NCI-H345 treated with DMSO at 0.1 percent for 48 hours (cell line): ENCODE data around the gene NDE1.
"Not testable (repeated sequence)": the region's sequence is repeated elsewhere in the genome, so short reads cannot be mapped to it uniquely, and the experiment has no call there.

Source experiments
- DNase-seq: peaks from one replicate; lab custom pipeline; 2025; ENCODE audit not compliant: unreplicated experiment; lab: John Stamatoyannopoulos, UW

NDE1 gene

DNA sequence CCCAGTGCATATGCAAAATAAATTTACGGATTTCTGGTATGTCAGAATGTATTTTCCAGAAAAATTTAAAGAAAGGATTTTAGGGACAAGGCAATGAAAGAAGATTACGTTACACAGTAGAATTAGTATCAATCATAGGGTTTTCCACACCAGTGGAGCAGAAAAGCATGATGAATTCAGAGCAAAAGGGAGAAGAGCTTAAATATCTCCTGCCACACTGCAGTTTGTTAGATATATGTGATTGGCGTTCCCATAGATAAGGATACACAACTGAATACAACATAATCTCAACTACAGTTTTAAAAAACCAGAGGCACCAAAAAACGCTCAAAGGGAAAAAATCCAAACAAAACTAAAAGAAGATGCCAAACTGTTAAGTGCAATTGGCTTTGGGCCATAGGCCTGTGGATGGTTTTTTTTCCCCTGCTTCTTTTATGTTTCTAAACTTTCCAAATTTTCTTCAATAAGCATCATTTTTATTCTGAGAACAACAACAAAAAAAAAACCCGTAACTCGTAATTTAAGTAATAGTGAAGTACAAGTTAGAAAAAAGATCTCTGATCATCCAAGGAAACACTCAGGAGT lies 29.3 kb upstream of the NDE1 start:
- DNase-seq: no peak

DNA sequence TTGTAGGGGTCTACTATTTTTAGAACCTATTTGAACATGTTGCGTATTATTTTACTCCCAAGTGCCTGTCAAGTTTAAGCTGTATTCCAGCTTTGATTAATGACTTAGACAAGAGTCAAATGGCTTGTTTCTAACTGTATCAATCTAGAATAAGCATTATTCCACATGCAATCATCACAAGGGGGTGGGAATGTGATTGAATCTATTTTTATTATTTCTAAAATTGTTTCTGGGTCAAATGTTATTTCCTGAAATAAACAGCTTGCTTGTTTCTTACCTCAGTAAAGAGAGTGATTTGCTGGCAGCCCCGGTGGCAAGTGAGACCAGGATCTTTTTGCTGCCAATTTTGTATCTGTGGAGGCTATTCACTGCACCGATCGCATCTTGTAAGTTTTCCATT lies 28.6 kb upstream of the NDE1 start:
- no peak for DNase-seq

DNA sequence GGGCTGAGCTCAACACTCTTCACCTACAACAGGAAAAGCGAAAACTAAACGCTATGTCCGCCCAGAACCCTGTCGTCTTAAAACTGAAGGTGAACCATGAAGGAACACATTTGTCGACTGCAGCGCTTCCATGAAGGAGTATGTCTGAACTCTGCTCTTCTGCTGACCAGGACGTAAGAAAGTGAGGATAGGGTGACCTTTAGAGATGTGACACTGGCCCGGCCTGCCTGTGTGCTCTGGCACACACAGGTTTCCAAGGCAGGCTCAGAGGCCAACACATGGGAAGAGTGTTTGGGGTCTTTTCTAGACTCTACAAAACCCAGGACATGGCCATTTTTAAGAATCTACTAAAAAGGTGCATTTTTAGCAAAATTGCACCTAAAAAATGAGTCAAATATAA lies 28.2 kb upstream of the NDE1 start:
- DNase-seq: no peak

DNA sequence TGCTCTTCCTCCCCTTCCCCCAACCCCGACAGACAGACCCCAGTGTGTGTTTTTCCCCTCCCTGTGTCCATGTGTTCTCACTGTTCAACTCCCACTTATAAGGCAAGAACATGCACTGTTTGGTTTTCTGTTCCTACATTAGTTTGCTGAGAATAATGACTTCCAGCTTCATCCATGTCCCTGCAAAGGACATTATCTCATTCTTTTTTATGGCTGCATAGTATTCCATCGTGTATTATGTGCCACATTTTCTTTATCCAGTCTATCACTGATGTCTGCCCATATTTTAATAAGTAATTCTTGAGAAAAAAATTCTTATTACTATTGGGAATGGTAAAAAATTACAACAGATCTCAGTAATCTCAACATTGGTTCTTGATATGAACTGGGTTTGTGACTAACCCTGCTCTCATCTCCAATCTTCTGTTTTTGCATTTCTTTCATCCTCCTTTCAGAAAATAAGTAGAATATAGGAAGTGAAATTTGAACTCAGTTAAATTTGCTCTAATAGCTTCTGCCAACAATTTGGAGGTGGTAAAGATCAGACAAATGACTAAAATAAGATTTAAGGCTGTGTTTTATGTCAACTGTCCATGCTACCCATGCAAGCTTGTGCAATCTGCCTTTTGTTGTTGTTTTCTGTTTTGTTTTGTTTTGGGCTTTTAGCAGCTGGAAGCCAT lies 18.2 kb upstream of the NDE1 start:
- DNase-seq: no peak

DNA sequence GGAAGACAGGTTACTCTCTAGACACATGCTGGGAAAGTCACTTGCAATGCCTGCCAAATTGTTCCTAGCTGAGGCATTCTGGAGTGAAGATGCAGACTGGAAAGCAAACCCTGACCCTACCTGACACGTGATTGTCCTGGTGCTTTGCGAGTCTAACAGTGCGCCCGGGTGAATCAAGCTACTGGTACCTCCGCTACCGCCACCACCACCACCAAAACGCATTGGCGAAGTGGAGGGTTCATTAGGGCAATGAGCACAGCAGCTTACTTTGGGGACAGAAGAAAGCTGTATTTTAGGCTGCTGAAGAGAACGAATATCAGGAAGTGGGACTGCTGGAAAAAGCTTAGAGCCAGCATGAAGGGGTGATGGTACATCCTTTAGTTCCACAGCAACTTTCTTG lies 14.1 kb upstream of the NDE1 start:
- no peak for DNase-seq

DNA sequence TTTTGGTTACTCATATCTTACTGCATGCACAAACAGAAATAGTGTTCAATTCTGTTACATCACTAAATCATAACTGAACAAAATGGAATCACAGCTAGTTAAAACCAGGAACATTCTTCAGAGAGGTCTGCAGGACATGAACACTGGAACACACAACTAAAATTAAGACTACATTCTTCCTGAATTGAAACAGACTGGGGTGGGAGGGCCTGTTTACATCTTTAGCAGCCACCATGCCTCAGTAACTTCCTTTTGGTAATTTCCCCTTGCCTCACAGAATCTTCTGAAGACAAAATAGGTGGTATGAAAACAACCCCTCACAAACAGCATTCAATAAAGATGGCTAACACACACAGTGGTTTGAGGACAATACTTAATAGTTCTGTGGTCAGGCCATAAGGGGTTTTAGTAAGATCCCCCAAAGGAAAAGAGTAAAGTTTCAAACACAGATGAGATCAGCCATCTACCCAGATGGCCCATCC lies 13.6 kb upstream of the NDE1 start:
- DNase-seq: no peak

DNA sequence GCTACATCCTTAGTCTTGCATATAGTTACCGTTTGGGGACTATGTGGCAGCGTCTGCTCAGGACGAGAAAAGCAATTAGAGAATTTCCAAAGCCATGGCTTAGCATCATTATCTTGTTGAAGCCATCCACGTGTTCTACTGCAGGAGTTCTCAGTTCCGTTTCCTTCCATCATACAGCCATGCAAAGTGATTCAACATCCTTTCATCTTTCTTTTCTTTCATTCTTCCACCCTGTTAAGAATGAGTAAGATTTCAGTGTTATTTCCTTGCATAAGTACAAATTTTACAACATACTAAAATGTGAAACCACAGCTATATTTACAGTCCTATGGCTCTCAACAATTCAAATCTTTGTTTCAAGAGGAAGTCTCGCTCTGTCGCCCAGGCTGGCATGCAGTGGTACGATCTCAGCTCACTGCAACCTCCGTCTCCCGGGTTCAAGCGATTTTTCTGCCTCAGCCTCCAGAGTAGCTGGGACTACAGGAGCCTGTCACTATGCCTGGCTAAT lies 10.9 kb upstream of the NDE1 start:
- DNase-seq: no peak

DNA sequence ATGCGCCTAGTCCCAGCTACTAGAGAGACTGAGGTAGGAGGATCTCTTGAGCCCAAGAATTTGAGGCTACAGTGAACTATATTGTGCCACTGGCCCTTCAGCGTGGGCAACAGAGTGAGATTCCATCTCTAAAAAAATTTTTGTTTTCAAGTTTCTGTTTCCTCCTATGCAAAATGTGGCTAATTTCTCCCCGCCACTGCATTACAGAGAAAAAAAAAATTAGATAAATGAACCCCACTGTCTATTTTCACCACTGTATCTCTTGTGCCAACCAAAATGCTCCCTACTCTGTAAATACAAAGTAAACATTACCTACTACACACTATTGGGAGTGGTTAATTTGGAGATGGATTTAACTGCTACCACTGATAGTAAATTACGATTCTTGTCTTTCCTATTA lies 9.1 kb upstream of the NDE1 start:
- DNase-seq: no peak

DNA sequence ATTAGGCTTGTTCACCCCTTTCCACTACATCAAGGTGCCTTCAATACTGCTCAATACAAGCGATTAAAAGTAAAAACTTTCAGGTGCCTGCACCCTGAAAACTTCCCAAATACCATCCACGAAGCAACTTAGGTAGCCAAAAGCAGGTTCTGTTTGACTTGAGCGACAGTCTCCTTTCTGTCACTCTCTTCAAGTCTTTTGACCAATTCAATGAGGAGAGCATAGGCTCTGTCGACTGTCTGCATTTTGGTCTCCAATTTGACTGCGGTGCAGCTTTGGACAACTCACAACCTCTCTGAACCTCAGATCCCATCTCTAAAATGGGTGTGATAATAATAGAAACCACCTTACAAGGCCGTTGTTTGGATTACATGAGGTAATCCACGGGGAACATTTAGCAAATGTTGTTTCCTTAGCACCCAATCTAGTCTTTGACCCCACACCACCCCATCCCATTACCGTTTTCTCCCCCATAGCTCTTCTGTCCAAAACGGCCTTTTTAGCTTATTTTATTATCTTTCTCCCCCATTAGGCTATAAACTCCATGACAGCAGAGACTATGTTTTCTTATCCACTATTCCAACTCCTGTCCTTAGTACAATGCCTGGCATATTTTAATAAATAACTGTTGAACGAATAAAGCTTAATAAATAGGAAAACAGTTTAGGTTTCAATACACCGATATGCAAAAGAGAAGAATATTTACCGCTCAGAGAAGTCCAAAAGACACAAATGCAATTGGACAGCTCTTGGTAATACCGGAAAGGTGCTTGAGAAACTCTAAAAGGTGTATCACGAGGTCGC lies 8.1 kb upstream of the NDE1 start:
- no peak for DNase-seq

DNA sequence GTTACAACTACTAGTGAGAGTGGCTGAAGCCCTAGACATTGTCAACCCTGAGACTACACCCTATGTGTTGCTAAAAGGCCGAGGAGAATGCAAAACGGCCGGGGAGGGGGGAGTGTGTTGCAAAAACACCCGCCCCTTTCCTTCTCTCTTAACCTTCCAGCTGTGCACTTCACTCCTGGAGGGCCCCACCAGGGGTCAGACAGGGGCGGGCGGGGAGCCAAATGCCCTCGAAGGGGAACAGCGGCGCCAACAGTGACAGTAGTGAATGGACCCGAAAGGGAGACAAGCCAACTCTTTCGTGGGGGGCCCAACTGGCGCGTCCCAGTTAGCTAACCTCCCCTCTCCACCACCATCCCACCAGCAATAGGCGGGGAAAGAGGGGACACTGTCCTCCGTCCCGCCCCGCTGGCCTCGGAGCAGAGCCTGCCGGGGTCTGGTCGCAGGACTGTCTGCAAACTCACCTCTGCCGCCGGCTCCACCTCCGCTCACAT lies 7.4 kb upstream of the NDE1 start:
- DNase-seq: peak; percentile 68

DNA sequence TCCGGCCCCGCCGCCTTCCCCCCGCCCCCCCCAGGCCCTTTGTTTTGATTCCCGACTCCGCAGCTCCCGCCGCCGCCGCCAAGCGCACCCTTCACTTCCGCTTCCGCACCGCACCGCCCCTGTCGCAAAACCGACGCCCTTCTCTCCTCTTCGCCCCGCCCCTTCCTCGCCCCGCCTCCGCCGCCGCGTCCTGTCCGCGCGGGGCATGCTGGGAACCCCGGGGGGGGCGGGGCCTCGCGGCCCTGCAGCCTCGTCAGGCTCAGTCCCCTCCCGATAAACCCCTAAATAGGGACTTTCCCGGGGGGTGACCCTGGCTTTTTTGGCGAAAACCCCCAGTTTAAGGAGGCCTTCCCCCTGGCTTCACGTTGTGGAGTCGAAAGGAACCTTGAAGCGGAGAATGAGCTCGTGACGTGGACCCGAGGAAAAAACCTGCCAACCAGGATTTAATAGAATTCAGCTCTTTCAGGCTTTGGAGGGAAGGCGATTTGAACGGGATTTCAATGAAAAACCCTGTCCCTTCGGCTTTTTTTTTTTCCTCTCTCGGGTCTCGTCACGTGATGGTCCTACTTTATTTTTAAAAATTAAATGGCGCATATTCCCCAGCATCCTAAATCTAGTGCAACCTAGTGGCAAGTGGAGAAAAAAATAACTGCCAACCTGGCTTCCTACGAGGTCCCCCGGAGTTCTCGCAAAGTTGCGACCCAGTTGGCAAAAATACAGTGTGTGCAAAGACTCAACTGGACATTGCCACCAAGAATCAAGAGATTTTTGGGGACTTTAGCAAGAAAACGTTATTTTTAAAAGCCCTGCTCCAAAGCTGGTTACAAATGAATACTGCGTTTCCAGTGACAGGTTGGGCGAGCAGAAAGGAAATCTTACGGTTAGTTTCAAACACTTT lies 6.7 kb upstream of the NDE1 start, which contains the start of gene MARF1:
Gene MARF1, minus strand, starts transcription at position 107 of the 898 bp plus-strand sequence. CDS start 3,921 bp downstream, outside the sequence.
- DNase-seq: peak; percentile 83

DNA sequence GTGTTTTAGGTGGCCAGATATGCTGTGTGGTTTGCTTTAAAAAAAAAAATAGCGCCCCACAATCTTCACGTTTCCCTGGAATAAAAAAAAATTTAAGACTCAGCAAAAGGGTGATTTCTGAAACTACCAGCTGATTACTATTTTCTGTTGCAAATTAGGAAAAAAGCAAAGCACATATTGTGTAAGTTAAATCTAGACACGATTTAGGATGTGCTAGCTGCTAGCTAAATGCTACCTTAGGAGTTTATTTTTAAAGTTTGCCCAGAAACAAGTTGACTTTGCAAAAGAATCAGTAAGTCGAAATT lies 6.1 kb upstream of the NDE1 start:
- no peak for DNase-seq

DNA sequence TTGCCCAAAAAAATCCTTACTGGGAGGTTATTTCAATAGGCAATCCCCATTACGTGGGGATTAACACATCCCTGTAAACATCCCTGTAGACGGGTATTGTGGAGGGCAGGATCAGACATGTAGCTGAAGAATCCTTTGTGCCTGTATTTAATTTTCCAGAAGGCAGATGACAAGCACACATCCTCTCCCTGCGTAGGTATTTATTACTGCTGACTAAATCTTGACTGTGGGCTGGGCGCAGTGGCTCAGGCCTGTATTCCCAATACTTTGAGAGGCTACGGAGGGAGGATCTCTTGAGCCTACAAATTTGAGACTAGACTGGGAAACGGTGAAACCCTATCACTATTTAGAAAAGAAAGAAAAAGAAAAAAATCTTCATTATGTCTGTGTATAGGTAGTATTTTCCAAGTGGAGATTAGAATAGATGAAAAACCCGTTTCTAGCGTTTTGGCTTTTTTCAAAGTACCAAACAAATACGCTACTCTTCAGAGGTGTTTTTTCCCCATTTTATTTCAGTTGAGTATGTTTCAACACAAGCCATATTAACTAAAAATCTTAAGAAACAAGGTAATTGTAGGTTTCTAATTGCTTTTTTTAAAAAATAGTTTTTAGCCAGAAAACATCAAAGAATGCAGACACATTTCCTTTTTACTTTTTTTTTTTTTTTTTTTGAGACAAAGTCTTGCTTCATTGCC lies 5.6 kb upstream of the NDE1 start:
- DNase-seq: peak; percentile 84

DNA sequence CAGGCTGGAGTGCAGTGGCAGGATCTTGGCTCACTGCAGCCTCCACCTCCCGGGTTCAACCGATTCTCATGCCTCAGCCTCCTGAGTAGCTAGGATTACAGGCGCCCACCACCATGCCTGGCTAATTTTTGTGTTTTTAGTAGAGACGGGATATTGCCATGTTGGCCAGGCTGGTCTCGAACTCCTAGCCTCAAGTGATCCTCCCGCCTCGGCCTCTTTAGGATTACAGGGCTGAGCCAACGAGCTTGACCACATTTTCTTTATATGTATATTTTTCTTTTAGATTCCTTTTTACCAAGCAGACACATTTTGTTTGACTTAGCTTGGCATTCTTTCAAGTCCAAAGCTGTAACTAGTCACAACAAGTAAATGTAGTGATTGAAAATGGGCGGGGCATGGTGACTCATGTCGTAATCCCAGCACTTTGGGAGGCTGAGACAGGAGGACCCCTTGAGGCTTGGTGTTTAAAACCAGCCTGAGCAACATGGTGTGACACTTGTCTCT lies 5.0 kb upstream of the NDE1 start:
- DNase-seq: not testable (repeated sequence)

DNA sequence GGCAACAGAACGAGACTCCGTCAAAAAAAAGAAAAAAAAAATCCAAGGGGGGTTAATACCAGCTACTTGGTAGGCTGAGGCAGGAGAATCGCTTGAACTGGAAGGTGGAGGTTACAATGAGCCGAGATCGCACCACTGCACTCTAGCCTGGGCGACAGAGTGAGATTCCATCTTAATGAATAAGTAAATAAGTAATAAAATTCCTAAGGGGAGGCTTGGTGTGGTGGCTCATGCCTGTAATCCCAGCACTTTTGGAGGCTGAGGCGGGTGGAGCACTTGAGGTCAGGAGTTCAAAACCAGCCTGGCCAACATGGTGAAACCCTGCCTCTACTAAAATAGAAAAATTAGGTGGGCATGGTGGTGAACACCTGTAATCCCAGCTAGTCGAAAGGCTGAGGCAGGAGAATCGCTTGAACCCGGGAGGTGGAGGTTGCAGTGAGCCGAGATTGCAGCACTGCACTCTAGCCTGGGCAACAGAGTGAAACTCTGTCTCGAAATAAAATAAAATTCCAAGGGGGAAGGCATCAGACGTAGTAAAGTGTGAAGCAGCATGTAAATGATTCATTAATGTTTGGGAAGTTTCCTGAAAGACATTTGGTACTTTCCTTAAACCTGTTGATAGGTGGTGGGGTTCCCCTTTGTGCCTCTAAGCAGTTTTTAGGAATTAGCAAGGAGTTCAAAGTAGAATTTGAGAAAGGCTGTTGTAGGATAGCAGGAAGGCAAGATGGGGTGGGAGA lies 3.3 kb upstream of the NDE1 start:
- DNase-seq: not testable (repeated sequence)

DNA sequence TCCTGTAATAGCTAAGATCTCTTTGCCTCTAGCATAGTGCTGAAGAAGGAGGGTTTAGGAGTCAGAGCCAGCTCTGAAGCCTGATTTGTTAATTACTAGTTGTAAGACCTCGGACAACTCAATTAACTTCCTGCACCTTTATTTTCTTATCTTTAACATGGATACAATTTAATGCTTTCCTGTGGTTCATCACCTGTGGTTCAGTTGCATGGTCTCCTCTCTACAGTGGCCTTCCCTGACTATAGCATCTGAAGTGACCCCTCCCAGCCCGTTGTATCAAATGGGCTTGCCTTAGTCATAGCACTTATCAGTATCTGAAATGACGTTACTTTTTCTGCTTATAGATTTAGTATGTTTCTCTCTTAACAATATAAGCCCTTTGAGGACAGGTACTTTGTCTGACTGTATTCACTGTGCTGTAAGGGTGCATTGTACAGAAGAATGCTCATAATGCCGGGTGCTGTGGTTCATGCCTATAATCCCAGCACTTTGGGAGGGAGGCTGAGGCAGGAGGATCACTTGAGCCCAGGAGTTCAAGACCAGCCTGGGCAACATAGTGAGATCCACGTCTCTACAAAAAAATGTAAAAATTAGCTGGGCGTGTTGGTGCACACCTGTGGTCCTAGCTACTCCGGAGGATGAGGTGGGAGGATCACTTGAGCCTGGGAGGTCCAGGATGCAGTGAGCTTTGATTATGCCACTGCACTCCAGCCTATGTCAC lies 2.6 kb upstream of the NDE1 start:
- DNase-seq: no peak

DNA sequence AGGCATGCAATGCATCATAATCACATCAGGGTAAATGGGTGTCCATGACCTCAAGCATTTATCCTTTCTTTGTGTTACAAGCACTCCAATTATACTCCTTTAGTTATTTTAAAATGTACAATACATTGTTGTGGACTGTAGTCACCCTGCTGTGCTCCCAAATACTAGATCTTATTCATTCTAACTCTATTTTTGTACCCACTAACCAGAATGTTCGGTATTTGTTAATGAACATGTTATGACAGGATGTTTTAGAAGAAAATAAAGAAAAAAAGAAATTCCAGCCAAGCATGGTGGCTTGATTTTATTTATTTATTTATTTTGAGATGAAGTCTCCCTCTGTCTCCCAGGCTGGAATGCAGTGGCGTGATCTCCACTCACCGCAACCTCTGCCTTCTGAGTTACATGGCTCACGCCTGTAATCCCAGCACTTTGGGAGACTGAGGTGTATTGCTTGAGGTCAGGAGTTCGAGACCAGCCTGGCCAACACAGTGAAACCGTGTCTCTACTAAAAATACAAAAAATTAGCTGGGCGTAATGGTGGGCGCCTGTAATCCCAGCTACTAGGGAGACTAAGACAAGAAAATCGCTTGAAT lies 1.8 kb upstream of the NDE1 start:
- no peak for DNase-seq

DNA sequence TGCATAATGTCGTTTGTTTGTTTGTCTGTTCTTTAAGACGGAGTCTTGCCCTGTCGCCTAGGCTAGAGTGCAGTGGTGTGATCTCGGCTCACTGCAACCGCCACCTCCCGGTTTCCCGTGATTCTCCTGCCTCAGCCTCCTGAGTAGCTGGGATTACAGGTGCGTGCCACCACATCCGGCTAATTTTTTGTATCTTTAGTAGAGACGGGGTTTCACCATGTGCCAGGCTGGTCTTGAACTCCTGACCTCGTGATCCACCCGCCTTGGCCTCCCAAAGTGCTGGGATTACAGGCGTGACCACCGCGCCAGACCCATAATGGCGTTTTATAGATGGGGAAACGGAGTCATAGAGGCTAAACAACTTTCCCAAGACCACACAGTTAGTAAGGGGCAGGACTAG lies 734 bp upstream of the NDE1 start:
- not testable (repeated sequence) for DNase-seq

DNA sequence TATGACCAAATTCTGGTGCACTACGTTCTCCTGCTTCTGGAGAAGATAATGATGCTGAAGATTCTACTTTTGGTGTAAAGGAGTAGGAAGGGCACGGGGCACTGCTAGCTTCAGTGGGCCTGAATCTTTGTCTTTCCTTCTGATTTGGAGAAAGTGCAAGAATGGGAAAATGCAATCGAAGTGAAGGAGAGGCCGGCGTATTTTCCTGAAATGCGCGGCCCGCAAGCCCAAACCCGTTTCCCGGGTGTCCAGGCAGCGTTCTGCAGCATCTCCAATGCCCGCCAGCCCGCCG lies 372 bp upstream of the NDE1 start:
- DNase-seq: no peak
